CD4-positive, alpha-beta T cell treated with Interleukin-15 for 4 hours (primary cell): ENCODE measurements around the gene XDH.

Experiments used
- DNase-seq: peaks from one replicate; pipeline ENCODE4 v3.0.0-alpha.2; 2020; ENCODE audit warnings: low spot score

Gene XDH

GRCh38 chr2:31365348-31365747, 49.2 kb downstream of the XDH start:
- no peak for DNase-seq

- no peak for DNase-seq
Measured at GRCh38 chr2:31363956-31364750, 50.4 kb downstream of the XDH start.

GRCh38 chr2:31362581-31362980, 52.0 kb downstream of the XDH start:
- DNase-seq, result no peak

GRCh38 chr2:31359229-31359628, 55.3 kb downstream of the XDH start:
- no peak for DNase-seq

- DNase-seq, result no peak
Measured at GRCh38 chr2:31354837-31355236, 59.7 kb downstream of the XDH start.

- DNase-seq, result no peak
Measured at GRCh38 chr2:31353179-31353578, 61.4 kb downstream of the XDH start.

GRCh38 chr2:31349684-31350083, 64.9 kb downstream of the XDH start:
- no peak for DNase-seq

GRCh38 chr2:31349160-31349559, 65.4 kb downstream of the XDH start:
- DNase-seq, result no peak

GRCh38 chr2:31348618-31349017, 65.9 kb downstream of the XDH start:
- DNase-seq, result no peak

GRCh38 chr2:31347750-31348149, 66.8 kb downstream of the XDH start:
- DNase-seq, result no peak

- DNase-seq, result no peak
Measured at GRCh38 chr2:31347319-31347718, 67.2 kb downstream of the XDH start.

GRCh38 chr2:31344447-31344846, 70.1 kb downstream of the XDH start:
- DNase-seq, result no peak

- no peak for DNase-seq
Measured at GRCh38 chr2:31341351-31341750, 73.2 kb downstream of the XDH start.

GRCh38 chr2:31339696-31340095, 74.8 kb downstream of the XDH start:
- no peak for DNase-seq

GRCh38 chr2:31337860-31338259, 76.7 kb downstream of the XDH start:
- DNase-seq, result no peak

GRCh38 chr2:31337197-31337596, 77.3 kb downstream of the XDH start:
- DNase-seq, result no peak

- no peak for DNase-seq
Measured at GRCh38 chr2:31335921-31336585, 78.5 kb downstream of the XDH start.

GRCh38 chr2:31334311-31335026, 80.1 kb downstream of the XDH start:
- no peak for DNase-seq

- peak; percentile 80 for DNase-seq
Measured at GRCh38 chr2:31333527-31334183, 80.9 kb downstream of the XDH start.

GRCh38 chr2:31333046-31333445, 81.5 kb downstream of the XDH start:
- DNase-seq, result no peak

GRCh38 chr2:31332521-31332920, 82.0 kb downstream of the XDH start:
- DNase-seq, result no peak

GRCh38 chr2:31331156-31331555, 83.4 kb downstream of the XDH start:
- no peak for DNase-seq
